T-cell (primary cell): ENCODE data around the gene PIEZO2. TPM values are rescaled to one million over a fixed set of nuclear protein-coding genes. Genes with fewer than 3 reads are reported as not detected.
A peak's percentile ranks its signal among the peaks of the same experiment; 100 is the strongest.

Experiments used
- ATAC-seq, 4 experiments: fragments of 200-7000 bp in 3 of 4; fragments of 150-1000 bp in 1 of 4; cut with Tn5 transposase; replicated peaks in 1 of 4; 1 replicate in 3 of 4; 2 replicates in 1 of 4; pipeline ENCODE4 v1.10.0; 2021; ENCODE audit warnings: moderate library complexity in 3 of 4, mild to moderate bottlenecking in 2 of 4, moderate number of reproducible peaks in 1 of 4
- CTCF ChIA-PET, 2 donors: fragments of 300-600 bp; sonication (Branson Sonifier 250); formaldehyde crosslinking; loops; one replicate each; lab custom pipeline; 2022; ENCODE audit warnings: antibody characterized with exemption in 2 of 2; lab: Charles Lee
- POLR2A ChIA-PET, 2 donors: fragments of 300-600 bp; sonication (Branson Sonifier 250); formaldehyde crosslinking; loops; one replicate each; lab custom pipeline; 2022; ENCODE audit warnings: antibody characterized with exemption in 2 of 2; lab: Charles Lee
- DNase-seq, 35 experiments: peaks; one replicate each; pipeline versions ENCODE4 v3.0.0 to v3.0.0-alpha.2; 2013 to 2023
- H3K27ac ChIP-seq: one replicate; pipeline ENCODE4 v1.5.1; 2013; ENCODE audit warnings: low read length
- H3K27me3 ChIP-seq, 2 experiments: replicated peaks in 1 of 2; 1 replicate in 1 of 2; 2 replicates in 1 of 2; pipeline versions ENCODE4 v1.6.1 to v1.7.0; 2013; ENCODE audit warnings: low read length in 1 of 2, mixed read lengths in 1 of 2; ENCODE audit not compliant: control insufficient read depth in 2 of 2, insufficient read depth in 2 of 2; ENCODE audit errors: extremely low read depth in 1 of 2
- H3K36me3 ChIP-seq, 2 donors: 1 replicate in 1 of 2; 2 replicates in 1 of 2; pipeline versions ENCODE4 v1.6.1 to v1.7.0; 2013; ENCODE audit warnings: low read length in 1 of 2; ENCODE audit not compliant: control insufficient read depth in 2 of 2, insufficient read depth in 1 of 2; ENCODE audit errors: extremely low read depth in 1 of 2
- H3K4me1 ChIP-seq, 2 experiments: 1 replicate in 1 of 2; 2 replicates in 1 of 2; pipeline versions ENCODE4 v1.6.1 to v1.7.0; 2013; ENCODE audit warnings: low read length in 2 of 2, mixed read lengths in 1 of 2; ENCODE audit not compliant: insufficient read depth in 2 of 2, control insufficient read depth in 1 of 2; ENCODE audit errors: extremely low read depth in 1 of 2
- H3K4me3 ChIP-seq, 2 donors: 1 replicate in 1 of 2; 2 replicates in 1 of 2; pipeline versions ENCODE4 v1.5.1 to v1.7.0; 2013; ENCODE audit warnings: mild to moderate bottlenecking in 2 of 2, low read length in 1 of 2, moderate library complexity in 1 of 2; ENCODE audit not compliant: control insufficient read depth in 1 of 2; ENCODE audit errors: extremely low read depth in 1 of 2
- H3K9me3 ChIP-seq: 2 replicates; pipeline ENCODE4 v1.7.0; 2013
- H3K27ac Mint-ChIP-seq, 2 donors: one replicate each; pipeline ENCODE4 v1.8.0; 2020 to 2021; ENCODE audit warnings: mild to moderate bottlenecking in 2 of 2, mixed read lengths in 2 of 2
- H3K27me3 Mint-ChIP-seq, 2 donors: one replicate each; pipeline ENCODE4 v1.8.0; 2021 to 2022; ENCODE audit warnings: mixed read lengths in 2 of 2
- H3K36me3 Mint-ChIP-seq: one replicate; pipeline ENCODE4 v1.8.0; 2021; ENCODE audit warnings: mixed read lengths
- H3K4me1 Mint-ChIP-seq, 3 donors: one replicate each; pipeline ENCODE4 v1.8.0; 2020 to 2022; ENCODE audit warnings: mixed read lengths in 3 of 3, mild to moderate bottlenecking in 1 of 3
- H3K4me3 Mint-ChIP-seq, 3 donors: one replicate each; pipeline ENCODE4 v1.8.0; 2020 to 2022; ENCODE audit warnings: mild to moderate bottlenecking in 3 of 3, mixed read lengths in 3 of 3, moderate library complexity in 3 of 3
- H3K9me3 Mint-ChIP-seq, 3 donors: one replicate each; pipeline ENCODE4 v1.8.0; 2020 to 2022; ENCODE audit warnings: mixed read lengths in 3 of 3
- WGBS: methylation state at CpG from one replicate; pipeline ENCODE4 v1.1.5; 2013; ENCODE audit warnings: missing lambda C conversion rate; ENCODE audit not compliant: insufficient coverage; 5-methylcytosine and 5-hydroxymethylcytosine counted together
- total RNA-seq, 35 experiments: library from RNA in 6 of 35; stranded (reverse) in 6 of 35; fragments of 120-200 nt in 1 of 35; gene quantifications; one replicate each; pipeline versions ENCODE4 v1.2.1 to v1.2.4 and lab custom pipeline; 2013 to 2026

The PIEZO2 gene
- total RNA-seq, 5 donors from 2014 or later (not counting 1 experiment from before 2014, with no cell fraction given): 0.05 to 0.90 (median 0.21) TPM; not detected in 1

GRCh38 chr18:11163665-11164064 lies 14.3 kb upstream of the PIEZO2 start:
- Mint-ChIP-seq H3K4me1 (peaks cover 0 to 4% (median 2%) of the 10 kb centered on the region in 3 donors), H3K36me3 (no peaks in the 10 kb centered on the region), H3K27ac (no peak overlapping the region), H3K27me3 (peaks cover 4 to 10% of the 10 kb centered on the region in 2 donors), H3K4me3 (no peak overlapping the region), H3K9me3 (no peaks in the 10 kb centered on the region)
- no peaks in the 10 kb centered on the region for H3K27me3 ChIP-seq
- no peaks in the 10 kb centered on the region for H3K4me1 ChIP-seq
- ChIA-PET CTCF (no interaction called here), POLR2A (no interaction called here)
- H3K27ac ChIP-seq: no peak overlapping the region
- H3K4me3 ChIP-seq: no peak overlapping the region
- DNase-seq (no peak), ATAC-seq (peak in 1 of 4 experiments; percentile 27)
- H3K36me3 ChIP-seq: no peaks in the 10 kb centered on the region
- H3K9me3 ChIP-seq: no peaks in the 10 kb centered on the region
- 20% methylated on average over 12 of the region's 18 CpGs for WGBS

GRCh38 chr18:11162889-11163288 lies 13.5 kb upstream of the PIEZO2 start:
- POLR2A ChIA-PET: no interaction called here
- Histone ChIP-seq H3K27ac (no peak overlapping the region), H3K4me1 (no peaks in the 10 kb centered on the region), H3K36me3 (no peaks in the 10 kb centered on the region), H3K27me3 (no peaks in the 10 kb centered on the region), H3K4me3 (no peak overlapping the region), H3K9me3 (no peaks in the 10 kb centered on the region)
- CTCF ChIA-PET: no interaction called here
- DNase-seq (no peak), ATAC-seq (no peak)
- 76% methylated on average over 2 of the region's 5 CpGs for WGBS
- peaks cover 7 to 14% of the 10 kb centered on the region in 2 donors for H3K27me3 Mint-ChIP-seq
- peaks cover 0 to 4% (median 2%) of the 10 kb centered on the region in 3 donors for H3K4me1 Mint-ChIP-seq
- no peak overlapping the region for H3K4me3 Mint-ChIP-seq
- no peaks in the 10 kb centered on the region for H3K9me3 Mint-ChIP-seq
- no peaks in the 10 kb centered on the region for H3K36me3 Mint-ChIP-seq
- no peak overlapping the region for H3K27ac Mint-ChIP-seq

- no peaks in the 10 kb centered on the region for H3K36me3 Mint-ChIP-seq
- H3K4me3 ChIP-seq: no peak overlapping the region
- H3K9me3 ChIP-seq: no peaks in the 10 kb centered on the region
- ATAC-seq: no peak
- H3K27ac Mint-ChIP-seq: no peak overlapping the region
- no peak for DNase-seq
- peaks cover 0 to 4% (median 2%) of the 10 kb centered on the region in 3 donors for H3K4me1 Mint-ChIP-seq
- no peaks in the 10 kb centered on the region for H3K9me3 Mint-ChIP-seq
- WGBS: 100% methylated on average over 2 of the region's 3 CpGs
- H3K4me3 Mint-ChIP-seq: no peak overlapping the region
- H3K4me1 ChIP-seq: no peaks in the 10 kb centered on the region
- CTCF ChIA-PET: no interaction called here
- POLR2A ChIA-PET: no interaction called here
- no peak overlapping the region for H3K27ac ChIP-seq
- H3K27me3 ChIP-seq: no peaks in the 10 kb centered on the region
- H3K27me3 Mint-ChIP-seq: peaks cover 7 to 14% of the 10 kb centered on the region in 2 donors
- no peaks in the 10 kb centered on the region for H3K36me3 ChIP-seq
These were observed 13.1 kb upstream of the PIEZO2 start for GRCh38 chr18:11162462-11162861.

GRCh38 chr18:11160313-11160712 lies 10.9 kb upstream of the PIEZO2 start:
- ChIA-PET POLR2A (no interaction called here), CTCF (no interaction called here)
- Histone ChIP-seq H3K9me3 (no peaks in the 10 kb centered on the region), H3K4me1 (no peaks in the 10 kb centered on the region), H3K36me3 (no peaks in the 10 kb centered on the region), H3K27ac (no peak overlapping the region), H3K27me3 (no peaks in the 10 kb centered on the region), H3K4me3 (no peak overlapping the region)
- Mint-ChIP-seq H3K27me3 (peaks cover 7 to 9% of the 10 kb centered on the region in 2 donors), H3K9me3 (no peaks in the 10 kb centered on the region), H3K4me3 (no peak overlapping the region), H3K27ac (no peak overlapping the region), H3K36me3 (no peaks in the 10 kb centered on the region), H3K4me1 (peaks cover 0 to 4% (median 2%) of the 10 kb centered on the region in 3 donors)
- ATAC-seq (no peak), DNase-seq (no peak)
- whole genome bisulfite sequencing: no CpG with 5 or more reads among the region's 2 CpGs

- Mint-ChIP-seq H3K36me3 (no peaks in the 10 kb centered on the region), H3K27me3 (peaks cover 7 to 9% of the 10 kb centered on the region in 2 donors), H3K9me3 (no peaks in the 10 kb centered on the region), H3K4me1 (peaks cover 0 to 4% (median 2%) of the 10 kb centered on the region in 3 donors), H3K27ac (no peak overlapping the region), H3K4me3 (no peak overlapping the region)
- no peaks in the 10 kb centered on the region for H3K27me3 ChIP-seq
- ChIA-PET POLR2A (no interaction called here), CTCF (no interaction called here)
- H3K36me3 ChIP-seq: no peaks in the 10 kb centered on the region
- ATAC-seq (no peak), DNase-seq (no peak)
- WGBS: no CpG with 5 or more reads among the region's 4 CpGs
- H3K9me3 ChIP-seq: no peaks in the 10 kb centered on the region
- no peaks in the 10 kb centered on the region for H3K4me1 ChIP-seq
- no peak overlapping the region for H3K4me3 ChIP-seq
- no peak overlapping the region for H3K27ac ChIP-seq
These were observed 10.5 kb upstream of the PIEZO2 start for GRCh38 chr18:11159844-11160243.

- H3K4me3 Mint-ChIP-seq: no peak overlapping the region
- Histone ChIP-seq H3K27me3 (no peaks in the 10 kb centered on the region), H3K4me1 (no peaks in the 10 kb centered on the region), H3K9me3 (no peaks in the 10 kb centered on the region), H3K36me3 (no peaks in the 10 kb centered on the region), H3K27ac (no peak overlapping the region), H3K4me3 (no peak overlapping the region)
- WGBS: no CpG with 5 or more reads among the region's 1 CpG
- no peaks in the 10 kb centered on the region for H3K9me3 Mint-ChIP-seq
- H3K27ac Mint-ChIP-seq: no peak overlapping the region
- peaks cover 5 to 13% of the 10 kb centered on the region in 2 donors for H3K27me3 Mint-ChIP-seq
- POLR2A ChIA-PET: no interaction called here
- no peaks in the 10 kb centered on the region for H3K36me3 Mint-ChIP-seq
- CTCF ChIA-PET: no interaction called here
- no peaks in the 10 kb centered on the region for H3K4me1 Mint-ChIP-seq
- no peak for DNase-seq
- no peak for ATAC-seq
These were observed 7.6 kb upstream of the PIEZO2 start for GRCh38 chr18:11156978-11157377.
